A204.1 (cell line): ENCODE data around the gene MAN1B1.

Experiments
- FAIRE-seq: peaks from 2 replicates; lab custom pipeline; 2012; peaks lifted over from hg19 to GRCh38; lab: Jason Lieb, UNC

The MAN1B1 gene

GRCh38 chr9:137087409-137087925 lies 682 bp downstream of the MAN1B1 start:
- FAIRE-seq = no peak

- FAIRE-seq = no peak
Observed at GRCh38 chr9:137088121-137088520, 1.3 kb downstream of the MAN1B1 start.

GRCh38 chr9:137089232-137089947 lies 2.6 kb downstream of the MAN1B1 start:
- no peak for FAIRE-seq

- no peak for FAIRE-seq
Observed at GRCh38 chr9:137095664-137096517, 9.1 kb downstream of the MAN1B1 start.

- FAIRE-seq = no peak
Observed at GRCh38 chr9:137096785-137097546, 10.2 kb downstream of the MAN1B1 start.

- no peak for FAIRE-seq
Observed at GRCh38 chr9:137097761-137098462, 11.1 kb downstream of the MAN1B1 start.

GRCh38 chr9:137099231-137099630 lies 12.4 kb downstream of the MAN1B1 start:
- FAIRE-seq = no peak

GRCh38 chr9:137103206-137103999 lies 16.6 kb downstream of the MAN1B1 start:
- no peak for FAIRE-seq

GRCh38 chr9:137105814-137106661 lies 19.3 kb downstream of the MAN1B1 start:
- no peak for FAIRE-seq

- no peak for FAIRE-seq
Observed at GRCh38 chr9:137106662-137107250, 20.0 kb downstream of the MAN1B1 start.

- no peak for FAIRE-seq
Observed at GRCh38 chr9:137107312-137107921, 20.6 kb downstream of the MAN1B1 start.

- no peak for FAIRE-seq
Observed at GRCh38 chr9:137107982-137108381, 21.2 kb downstream of the MAN1B1 start.

- FAIRE-seq = no peak
Observed at GRCh38 chr9:137108608-137109249, 21.9 kb downstream of the MAN1B1 start.

GRCh38 chr9:137109250-137110146 lies 22.7 kb downstream of the MAN1B1 start:
- FAIRE-seq = no peak

GRCh38 chr9:137110147-137110910 lies 23.5 kb downstream of the MAN1B1 start:
- FAIRE-seq = no peak

- FAIRE-seq = no peak
Observed at GRCh38 chr9:137110911-137111787, 24.4 kb downstream of the MAN1B1 start.
